GM06990 (cell line): Measurements from ENCODE around the gene ARL6.

ENCODE experiments used
- DNase-seq: peaks from one replicate; pipeline ENCODE4 v3.0.0-alpha.2; 2011; ENCODE audit not compliant: insufficient read length; ENCODE audit errors: extremely low read depth
- H3K27me3 ChIP-seq: replicated peaks from 2 replicates; pipeline ENCODE4 v1.6.0; 2011; ENCODE audit warnings: low read length; ENCODE audit not compliant: control insufficient read depth, insufficient read depth
- H3K36me3 ChIP-seq: 2 replicates; pipeline ENCODE4 v1.5.1; 2011; ENCODE audit warnings: low read length; ENCODE audit not compliant: control insufficient read depth, insufficient read depth
- H3K4me3 ChIP-seq: replicated peaks from 2 replicates; pipeline ENCODE4 v1.5.1; 2011; ENCODE audit warnings: low read depth, mild to moderate bottlenecking, control low read depth, low read length
- CTCF ChIP-seq: IDR thresholded peaks from 2 replicates; pipeline ENCODE4 v1.5.1; 2011; ENCODE audit warnings: low read length, control low read depth, mild to moderate bottlenecking, inconsistent platforms; ENCODE audit not compliant: insufficient read depth, poor library complexity, severe bottlenecking

ARL6 gene

GRCh38 chr3:97772926-97773325 lies 8.4 kb downstream of the ARL6 start:
- TF ChIP-seq CTCF, result no peak
- no peaks in the 10 kb centered on the region for H3K36me3 ChIP-seq
- H3K4me3 ChIP-seq, result no peak overlapping the region
- H3K27me3 ChIP-seq, result no peaks in the 10 kb centered on the region
- no peak for DNase-seq

GRCh38 chr3:97778152-97778551 lies 13.6 kb downstream of the ARL6 start:
- TF ChIP-seq CTCF, result no peak

GRCh38 chr3:97793420-97794019 lies 29.0 kb downstream of the ARL6 start:
- DNase-seq, result peak; percentile 9
- H3K4me3 ChIP-seq, result no peak overlapping the region
- TF ChIP-seq CTCF, result peak; percentile 69
- H3K36me3 ChIP-seq, result no peaks in the 10 kb centered on the region
- H3K27me3 ChIP-seq, result no peaks in the 10 kb centered on the region

More at GRCh38 chr3:97778152-97778551, 13.6 kb downstream of the ARL6 start:
- Histone ChIP-seq H3K27me3 (no peaks in the 10 kb centered on the region), H3K4me3 (no peak overlapping the region), H3K36me3 (no peaks in the 10 kb centered on the region)
- no peak for DNase-seq

- H3K4me3 ChIP-seq, result no peak overlapping the region
- H3K27me3 ChIP-seq, result no peaks in the 10 kb centered on the region
- no peak for DNase-seq
- no peaks in the 10 kb centered on the region for H3K36me3 ChIP-seq
- no peak for TF ChIP-seq CTCF
Observed at GRCh38 chr3:97795951-97796350, 31.4 kb downstream of the ARL6 start.

GRCh38 chr3:97804471-97804870 lies 39.9 kb downstream of the ARL6 start:
- DNase-seq, result no peak
- no peak overlapping the region for H3K4me3 ChIP-seq
- no peak for TF ChIP-seq CTCF
- H3K36me3 ChIP-seq, result no peaks in the 10 kb centered on the region
- H3K27me3 ChIP-seq, result no peaks in the 10 kb centered on the region

- H3K27me3 ChIP-seq, result no peaks in the 10 kb centered on the region
- no peaks in the 10 kb centered on the region for H3K36me3 ChIP-seq
- no peak for DNase-seq
- H3K4me3 ChIP-seq, result no peak overlapping the region
- no peak for TF ChIP-seq CTCF
Observed at GRCh38 chr3:97810779-97811390, 46.3 kb downstream of the ARL6 start.
